GM21528 (cell line): ENCODE results near the gene TCF4.

Experiments used
- ATAC-seq: cut with Tn5 transposase; IDR thresholded peaks from one replicate; pipeline ENCODE4 v1.9.1; 2021; ENCODE audit warnings: mild to moderate bottlenecking, moderate library complexity; ENCODE audit not compliant: unreplicated experiment, low FRiP score

Gene TCF4

DNA sequence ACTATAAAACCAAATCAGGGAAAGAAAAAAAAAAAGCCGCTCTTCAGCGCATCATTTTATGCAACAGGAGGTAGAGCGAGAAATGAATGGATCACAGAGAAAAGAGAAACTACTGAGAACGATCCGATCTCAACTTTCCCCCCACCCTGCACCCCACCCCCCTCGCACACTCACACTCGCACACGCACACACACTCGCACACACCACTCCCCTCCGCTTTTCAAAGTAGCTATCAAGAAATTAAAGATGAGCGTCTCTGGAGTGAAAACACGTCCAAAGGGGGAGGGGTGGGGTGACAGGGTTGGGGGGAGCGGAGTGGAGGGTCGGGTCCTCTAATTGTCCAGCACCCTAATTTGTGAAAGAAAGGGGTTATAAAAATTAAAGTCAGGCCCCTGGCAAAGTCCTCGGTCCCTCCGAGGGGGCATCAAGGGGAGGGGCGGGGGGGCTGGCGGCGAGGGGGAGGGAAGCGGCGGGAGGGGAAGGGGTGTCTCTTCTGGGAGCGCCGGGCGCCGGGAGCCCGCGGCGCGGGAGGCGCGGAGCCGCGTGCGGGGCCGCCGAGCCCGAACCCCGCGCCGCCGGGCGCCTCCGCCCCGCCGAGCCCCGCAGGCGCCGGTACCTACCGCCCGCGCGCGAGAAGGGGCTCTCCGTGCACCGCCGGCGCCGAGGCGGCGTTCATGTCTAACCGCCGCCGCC, 428 bp downstream of the TCF4 start:
- no peak for ATAC-seq

DNA sequence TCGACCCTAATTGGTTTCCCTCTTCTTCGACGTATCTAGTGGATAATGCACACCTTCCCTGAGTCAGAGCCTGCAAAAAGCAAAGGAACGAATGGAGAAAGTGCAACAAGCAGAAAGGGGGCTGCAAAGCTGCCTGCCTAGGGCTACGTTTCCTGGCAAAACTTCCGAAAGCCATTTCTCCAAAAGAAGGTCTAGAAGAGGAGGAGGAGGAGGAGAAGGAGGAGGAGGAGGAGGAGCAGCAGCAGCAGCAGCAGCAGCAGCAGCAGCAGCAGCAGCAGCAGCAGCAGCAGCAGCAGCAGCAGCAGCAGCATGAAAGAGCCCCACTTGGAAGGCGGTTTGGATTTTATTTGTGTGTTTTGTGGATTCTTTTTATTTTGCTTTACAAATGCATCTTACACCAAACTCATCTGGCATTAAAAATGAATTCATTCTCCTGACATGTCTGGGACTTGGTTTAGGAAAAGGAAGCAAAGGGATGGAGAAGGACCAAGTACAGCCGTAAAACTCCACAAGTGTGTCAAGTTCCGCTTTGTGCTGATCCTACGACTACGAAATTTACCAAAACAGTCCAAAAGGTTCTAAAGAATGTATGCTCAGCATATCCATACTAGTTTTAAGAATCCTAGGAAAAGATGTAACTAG, 2.0 kb downstream of the TCF4 start:
- ATAC-seq, result no peak

DNA sequence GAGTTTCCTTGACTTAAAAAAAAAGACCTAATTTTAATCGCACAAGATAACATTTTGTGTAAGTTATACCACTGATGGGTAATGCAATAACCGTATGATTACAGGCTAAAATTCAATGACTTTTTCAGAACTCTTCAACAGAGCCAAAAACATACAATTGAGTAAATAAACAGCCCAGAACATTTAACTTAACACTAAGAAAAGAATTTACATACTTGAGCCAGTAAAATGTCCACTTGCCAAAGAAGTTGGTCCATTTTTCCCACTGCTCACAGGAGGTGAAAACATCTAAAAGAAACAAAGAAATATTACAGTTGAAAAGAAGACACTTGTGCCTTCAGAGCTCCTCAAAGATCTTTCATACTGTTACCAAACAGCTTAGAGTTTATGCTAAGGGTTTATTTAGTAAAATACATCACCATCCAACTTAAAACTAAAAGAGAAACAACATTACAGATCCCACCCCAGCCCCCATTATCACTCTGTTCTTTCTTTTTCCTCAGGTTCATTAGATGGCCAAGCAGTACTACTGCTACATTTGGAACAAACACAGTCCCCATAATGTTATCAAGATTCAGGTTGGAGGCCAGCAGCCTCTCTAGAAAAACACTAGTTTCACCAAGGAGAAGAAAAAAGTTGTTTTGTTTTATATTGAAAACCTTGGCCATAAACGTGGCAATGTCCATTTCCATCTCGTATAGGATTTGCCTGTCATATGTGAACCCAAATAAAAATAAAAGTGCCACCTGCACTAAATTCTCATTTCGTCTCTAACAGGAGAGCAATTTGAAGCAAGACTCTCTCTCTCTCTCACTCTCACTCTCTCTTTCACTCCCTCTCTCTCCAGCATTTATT, 2.7 kb downstream of the TCF4 start:
- ATAC-seq, result no peak

DNA sequence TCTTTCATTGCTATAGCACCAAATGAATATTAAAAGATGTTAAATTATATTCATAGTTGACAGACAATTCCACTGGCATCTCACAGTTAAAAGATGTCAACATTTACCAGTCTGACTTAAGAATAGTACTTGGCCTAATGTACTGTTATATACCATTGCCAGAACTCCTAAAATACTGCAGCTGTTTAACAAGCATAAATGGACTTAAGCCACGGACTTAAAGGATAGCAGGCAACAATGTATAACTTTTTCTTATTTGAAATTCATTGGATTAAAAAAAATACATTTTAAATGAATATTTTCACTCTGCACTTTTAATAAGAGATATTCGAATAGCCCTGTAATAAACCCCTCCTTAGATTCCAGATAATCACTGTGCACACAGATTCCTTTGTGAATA, 3.8 kb downstream of the TCF4 start:
- no peak for ATAC-seq

DNA sequence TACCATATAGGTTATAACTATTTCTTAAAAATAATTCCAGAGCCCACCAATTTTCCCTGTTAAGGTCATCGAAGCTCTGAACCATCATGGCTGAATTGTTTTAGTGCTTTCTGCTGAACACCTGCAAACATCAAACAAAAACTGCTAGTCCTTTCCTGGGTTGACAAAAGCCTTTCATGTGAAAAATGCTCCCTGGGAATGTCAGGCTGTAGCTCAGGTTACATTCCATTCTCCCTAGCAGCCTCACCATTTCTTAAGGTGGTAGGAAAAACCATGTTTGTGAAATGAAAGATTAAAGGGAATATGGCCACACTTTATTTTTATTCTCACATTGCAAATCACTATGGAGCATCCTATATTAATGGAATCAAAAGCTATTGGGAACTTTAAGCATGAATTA, 5.7 kb downstream of the TCF4 start:
- no peak for ATAC-seq

DNA sequence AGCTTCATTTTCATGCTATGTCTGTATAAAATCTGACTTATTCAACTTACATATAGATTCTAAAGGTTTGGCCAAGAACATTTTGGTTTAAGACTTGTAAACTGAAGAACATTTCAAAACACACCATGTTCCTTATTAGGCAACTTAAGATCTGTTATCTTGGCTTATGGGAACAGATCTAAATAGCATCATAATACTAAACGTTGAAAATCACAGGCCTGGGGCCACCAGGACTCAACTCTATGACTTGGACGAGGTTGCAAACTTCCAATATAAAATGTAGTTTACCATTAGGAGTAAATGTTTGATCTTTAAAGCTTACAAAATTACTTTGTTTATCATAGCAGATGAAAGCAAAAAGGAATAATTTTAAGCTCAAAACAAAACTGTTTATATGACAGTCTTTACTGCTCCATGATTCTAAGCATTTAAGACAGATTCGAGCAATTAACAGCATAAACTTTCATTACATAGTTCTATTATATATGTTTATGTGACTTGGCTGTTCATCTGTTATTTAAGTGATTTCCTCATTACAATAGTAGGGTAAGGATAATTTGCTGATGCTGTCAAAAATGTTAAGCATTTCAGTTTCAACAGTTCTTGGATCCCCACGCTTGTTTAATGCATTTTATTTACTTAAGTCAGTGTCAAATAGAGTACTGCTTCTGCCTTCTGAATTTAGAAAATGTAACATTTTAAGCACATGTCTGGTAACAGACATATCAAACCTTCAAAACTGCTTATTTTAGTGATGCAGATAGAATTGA, 8.3 kb downstream of the TCF4 start:
- no peak for ATAC-seq

DNA sequence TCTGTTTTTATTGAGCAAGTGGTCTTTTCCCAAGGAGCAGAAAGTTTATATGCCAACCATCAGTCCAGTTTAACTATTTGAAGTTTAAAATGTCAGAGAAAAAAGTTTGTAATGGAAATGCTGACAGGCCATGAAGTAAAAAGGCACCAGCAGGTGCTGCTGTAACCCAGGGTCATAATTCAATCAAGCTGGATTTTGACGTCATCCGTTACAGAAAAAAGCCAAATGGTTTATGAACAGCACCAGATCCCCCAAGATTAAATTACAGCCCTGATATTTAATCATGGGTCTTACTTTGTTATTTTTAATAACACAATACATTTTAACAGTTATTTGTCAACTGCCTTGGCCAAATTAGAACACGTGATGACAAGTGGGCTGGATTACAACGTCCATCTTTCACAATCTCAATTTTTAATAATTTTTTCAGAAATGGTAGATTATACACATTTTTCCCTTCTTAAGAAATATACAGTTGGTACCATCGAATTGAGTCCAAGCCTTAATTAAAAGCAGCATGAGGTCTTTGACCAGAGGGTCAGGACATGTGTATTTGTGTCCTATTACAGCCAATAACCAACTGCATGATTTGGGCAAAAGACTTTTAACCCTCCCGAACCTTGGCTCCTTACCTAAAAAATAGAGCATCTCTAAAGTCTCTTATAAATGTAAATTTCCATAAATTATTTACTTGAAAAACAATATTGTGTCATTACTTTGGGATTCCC, 10.0 kb downstream of the TCF4 start:
- no peak for ATAC-seq

DNA sequence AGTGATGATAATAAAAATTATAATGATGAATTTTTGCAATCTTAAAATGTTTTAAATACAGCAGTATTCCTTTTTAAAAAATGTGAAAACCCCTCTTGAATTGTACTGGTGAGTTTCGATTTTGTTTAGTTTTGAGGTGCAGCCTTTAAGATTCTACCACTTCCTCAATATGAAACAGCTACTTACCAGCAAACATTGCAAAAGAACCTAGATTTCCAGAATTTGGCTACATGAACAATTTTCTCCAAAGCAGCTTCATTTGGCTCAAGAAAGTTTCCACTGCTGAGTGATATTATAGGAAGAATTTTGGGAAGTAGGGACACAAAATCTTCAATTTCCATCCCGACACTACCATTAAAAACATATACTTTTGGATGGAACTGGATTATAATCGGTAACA, 12.0 kb downstream of the TCF4 start:
- ATAC-seq, result no peak

DNA sequence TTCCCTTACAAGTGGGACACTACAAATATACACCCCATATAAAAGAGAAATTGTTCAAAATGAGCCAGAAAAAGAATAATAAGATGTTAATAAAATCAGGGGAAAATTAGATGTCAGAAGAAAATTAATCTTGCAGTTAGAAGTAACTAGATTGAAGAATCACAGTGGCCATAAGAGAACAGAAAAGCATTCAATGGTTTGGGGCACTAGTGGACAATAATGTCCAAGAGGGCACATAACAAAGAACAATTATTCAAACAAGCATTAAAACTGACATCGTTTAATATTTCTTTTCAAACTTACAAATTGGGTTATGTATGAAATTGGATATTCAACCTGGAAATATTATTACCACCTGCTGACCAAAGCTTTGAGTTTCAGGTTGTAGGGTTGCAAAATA, 12.9 kb downstream of the TCF4 start:
- ATAC-seq, result no peak

DNA sequence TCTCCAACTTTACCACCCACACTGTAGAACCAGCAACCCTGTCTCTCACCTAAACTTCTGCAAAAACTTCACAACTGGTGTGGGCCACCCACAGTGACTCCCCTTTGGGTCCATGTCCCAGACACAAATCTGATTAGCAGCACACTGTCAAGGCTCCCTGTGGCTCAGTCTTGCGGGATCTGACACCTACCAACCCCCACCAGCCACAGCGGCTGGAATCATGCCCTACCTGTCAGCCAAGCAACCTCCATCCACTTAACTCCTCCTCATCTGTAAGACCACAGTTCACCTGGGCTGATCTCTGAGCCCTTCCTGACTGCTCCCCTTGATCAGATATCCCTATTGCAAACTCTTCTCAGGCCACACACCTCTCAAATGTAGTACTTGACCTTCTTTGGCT, 14.6 kb downstream of the TCF4 start:
- ATAC-seq, result no peak

DNA sequence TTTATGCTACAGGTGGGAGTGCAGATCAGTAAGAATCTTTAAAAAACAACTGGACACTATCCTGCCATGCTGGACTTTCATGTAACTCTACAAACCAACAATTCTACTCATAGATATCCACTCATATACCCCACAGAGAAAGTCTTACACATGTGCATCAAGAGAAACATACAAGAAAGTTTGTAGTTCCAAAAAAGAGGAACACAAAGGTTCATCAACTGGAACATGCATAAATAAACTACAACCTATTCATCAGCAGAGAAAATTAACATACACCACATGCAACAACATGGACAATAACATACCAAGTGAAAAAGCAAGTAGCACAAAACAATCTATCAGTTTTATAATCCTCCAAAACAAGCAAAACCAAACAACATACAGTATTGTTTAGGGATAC, 17.0 kb downstream of the TCF4 start:
- no peak for ATAC-seq

DNA sequence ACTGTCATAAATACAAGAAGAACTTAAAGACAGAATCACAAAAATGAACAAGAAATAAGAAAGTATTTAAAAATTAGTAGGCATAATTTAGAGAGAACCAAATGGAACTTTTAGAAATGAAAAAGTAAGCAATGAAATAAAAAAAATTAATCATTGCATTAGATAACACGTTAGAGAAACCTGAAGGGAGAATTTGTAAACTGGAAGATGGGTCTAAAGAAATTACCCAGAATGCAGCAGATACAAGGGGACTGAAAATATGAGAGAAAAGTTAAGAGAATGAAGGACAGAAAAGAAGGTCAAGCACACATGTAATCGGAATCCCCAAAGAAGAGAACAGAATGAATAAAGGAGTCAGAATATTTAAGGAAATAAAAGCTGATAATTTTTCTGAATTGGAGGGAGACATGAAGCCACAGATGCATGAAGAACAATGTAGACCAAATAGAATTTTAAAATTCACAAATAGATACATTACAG, 21.5 kb downstream of the TCF4 start:
- ATAC-seq, result no peak

DNA sequence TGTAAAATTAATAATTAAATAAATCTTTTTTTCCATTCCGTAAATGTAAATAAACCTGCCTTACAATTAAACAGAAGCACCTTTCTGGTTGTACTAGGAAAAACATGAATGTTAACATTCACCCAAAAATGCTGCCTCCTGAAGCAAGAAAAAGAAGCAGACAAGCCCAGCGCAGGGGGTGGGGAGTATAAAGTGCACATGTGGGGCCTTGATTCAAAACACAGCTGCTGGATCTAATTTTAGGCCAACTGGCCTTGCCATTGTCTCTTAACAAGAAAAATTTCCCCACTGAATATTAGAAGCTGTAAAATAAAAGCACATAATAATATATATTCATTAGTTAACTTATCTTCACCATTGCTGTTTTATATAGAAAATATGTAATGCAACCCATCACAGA, 28.3 kb downstream of the TCF4 start:
- ATAC-seq, result no peak

DNA sequence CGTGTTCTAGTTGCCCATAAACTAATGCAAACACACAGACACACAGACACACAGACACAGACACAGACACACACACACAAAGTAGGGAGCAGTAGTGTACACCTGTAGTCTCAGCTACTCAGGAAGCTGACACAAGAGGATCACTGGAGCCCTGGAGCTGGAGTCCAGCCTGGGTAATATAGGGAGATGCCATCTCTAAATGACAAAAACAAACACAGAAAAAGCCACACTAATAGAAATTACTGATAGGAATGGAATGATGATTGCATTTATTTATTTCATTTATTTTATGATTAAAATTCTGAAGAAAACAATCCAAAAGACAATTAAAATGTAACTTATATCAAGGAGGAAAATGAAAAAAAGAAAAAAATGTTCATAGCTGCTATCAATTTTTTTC, 30.8 kb downstream of the TCF4 start:
- no peak for ATAC-seq

DNA sequence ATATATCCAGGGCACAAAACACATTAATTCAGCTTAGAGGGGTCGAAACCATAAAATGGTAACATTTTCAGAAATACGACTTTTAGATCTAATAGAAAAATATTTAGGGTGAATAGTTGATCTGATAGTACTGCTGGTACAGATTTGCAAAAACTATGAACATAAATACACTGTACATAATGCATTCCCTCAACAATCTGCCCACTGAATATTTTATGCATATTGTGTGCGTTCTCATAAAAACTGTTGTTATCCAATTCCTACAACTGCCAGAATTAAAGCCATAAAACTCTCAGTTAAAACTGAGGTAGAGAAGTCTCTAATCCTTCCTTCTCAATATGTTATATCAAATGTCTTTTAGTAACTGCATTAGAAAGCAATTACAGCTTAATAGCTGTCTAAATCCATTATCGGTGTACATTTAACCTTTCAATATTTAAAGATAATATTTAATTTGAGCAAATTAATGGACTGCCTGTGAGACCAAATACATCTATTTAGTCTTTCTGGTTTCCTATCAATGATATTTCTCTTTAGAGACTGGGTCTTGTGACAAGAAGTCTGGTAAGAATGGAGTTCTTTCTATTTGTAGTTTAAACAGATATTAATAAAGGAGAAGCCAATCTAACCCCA, 32.5 kb downstream of the TCF4 start:
- no peak for ATAC-seq

DNA sequence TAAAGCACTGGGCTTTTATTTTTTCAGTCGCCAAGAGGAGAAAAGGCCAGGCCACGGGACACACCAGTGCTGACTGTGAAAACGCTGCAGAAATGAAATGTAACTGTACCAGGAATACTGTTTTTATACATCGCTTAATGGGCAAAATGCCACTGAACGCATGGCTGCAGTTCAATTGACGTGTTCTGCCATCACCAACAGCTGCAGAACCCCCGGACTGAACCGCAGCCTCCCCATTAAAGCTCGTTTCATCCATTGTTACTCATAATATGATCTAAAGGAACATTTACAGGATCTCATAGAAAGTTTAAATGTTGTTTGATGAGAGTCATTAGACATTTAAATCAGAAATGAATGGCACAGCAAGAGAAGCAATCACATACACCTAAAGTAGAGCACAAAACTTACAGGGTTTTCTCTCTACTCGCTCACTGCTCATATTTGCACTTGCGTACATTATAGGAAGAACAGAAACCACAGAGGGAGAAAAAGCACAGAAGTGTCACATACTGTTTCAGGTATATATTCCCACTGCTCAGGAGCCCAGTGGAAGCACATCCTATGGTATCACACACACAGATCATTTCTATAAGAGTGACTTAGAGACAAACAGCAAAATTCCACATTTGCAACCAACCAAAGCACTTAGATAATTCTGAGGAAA, 35.3 kb downstream of the TCF4 start:
- no peak for ATAC-seq

DNA sequence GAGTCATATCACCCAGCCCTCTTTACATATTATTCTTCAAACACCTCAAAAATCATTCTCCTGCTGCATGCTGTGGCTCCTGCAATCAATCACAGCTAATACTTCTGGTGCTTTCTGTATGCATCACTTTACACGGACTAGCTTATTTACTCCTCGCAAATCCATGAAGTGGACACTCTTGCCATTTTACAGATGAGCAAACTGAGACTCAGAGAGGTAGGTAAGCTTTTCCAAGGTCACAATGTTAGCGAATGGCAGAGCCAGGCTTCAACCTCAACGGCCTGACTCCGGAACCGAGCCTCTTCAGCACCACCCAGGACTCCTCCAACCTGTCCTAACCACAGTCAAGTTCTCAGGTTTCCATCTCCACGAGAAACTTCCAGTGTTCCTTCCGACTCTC, 36.8 kb downstream of the TCF4 start:
- ATAC-seq, result no peak

DNA sequence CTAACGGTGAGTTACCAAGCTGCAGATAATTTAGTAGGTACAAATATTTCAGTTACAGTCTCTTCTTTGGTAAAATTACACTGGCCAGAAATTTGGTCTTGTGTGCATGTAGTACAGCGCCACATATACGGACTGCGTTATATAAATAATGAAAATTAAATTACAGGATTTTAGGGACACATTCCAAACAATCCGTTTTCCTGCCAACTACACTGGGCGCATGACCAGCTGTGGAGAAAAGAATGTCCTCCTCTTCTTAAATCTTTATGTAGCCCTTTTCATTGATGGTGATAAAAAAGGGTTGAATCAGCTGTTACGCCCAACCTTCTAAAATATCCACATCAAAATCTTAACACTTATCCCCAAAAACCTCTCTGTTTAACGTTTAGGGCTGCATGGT, 37.5 kb downstream of the TCF4 start:
- no peak for ATAC-seq

DNA sequence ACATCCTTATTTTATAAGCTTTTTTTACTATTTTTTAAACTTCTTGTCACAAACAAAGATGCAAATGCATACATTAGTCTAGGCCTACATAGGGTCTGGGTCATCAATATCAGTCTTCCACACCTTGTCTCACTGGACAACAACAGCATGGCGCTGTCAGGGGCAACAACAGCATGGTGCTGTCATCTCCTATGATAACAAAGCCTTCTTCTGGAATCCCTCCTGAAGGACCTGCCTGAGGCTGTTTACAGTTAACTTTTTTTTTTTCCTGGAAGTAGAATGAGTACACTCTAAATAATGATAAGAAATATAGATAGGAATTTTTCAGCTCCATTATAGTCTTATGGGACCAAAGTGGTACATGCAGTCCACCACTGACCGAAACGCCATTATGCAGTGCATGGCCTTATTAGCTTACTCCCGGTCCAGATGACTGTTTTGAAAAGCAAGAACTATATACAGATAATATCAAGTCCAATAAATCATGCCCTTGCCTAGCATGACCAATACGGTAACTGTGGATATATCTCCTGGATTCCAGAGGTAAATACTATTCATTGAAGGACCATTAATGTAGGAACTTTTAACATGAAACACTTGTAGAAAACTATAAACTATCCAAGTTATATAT, 38.4 kb downstream of the TCF4 start:
- ATAC-seq, result no peak
